NCI-H146 (cell line): ENCODE results near the gene HENMT1.

ENCODE experiments used
- DNase-seq: peaks from one replicate; lab custom pipeline; 2025; lab: John Stamatoyannopoulos, UW

HENMT1 gene

DNA sequence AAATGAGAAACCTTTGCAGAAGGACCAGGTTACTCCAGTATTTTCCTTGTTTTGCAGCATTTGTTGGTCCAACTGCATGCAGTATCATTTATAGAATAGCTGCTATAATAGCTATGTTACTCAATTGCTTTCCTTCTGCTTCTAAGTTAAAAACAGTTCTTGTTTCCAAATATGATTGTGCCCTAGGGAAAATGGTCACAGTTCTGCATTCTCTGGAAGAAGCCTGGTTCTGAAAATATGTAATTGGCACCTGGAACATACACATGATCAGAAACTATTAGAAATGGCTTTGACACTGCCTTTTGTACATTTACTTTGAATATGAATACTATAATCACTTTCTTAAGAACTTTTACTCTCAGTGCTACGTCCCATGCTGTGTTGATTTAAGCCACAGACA lies 33.6 kb downstream of the HENMT1 start:
- DNase-seq: no peak

DNA sequence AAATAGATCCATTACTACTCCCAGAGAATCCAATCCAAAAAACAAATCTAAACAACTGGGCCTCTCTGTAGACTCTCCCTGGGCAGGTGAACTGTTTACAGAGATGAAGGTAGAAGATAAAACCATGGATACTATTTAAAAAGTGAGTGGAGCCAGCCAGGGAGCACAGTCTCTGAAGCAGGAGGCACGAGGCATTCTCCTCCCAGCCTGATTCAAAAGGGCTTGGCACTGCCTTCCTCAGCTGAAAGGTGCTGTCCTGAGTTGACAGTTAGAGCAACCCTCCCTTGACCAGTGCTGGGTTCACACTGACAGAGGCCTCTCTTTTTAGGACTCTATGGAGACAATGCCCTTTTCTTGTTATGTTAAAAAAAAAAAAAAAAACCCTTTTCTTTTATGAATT lies 36.8 kb downstream of the HENMT1 start:
- no peak for DNase-seq

DNA sequence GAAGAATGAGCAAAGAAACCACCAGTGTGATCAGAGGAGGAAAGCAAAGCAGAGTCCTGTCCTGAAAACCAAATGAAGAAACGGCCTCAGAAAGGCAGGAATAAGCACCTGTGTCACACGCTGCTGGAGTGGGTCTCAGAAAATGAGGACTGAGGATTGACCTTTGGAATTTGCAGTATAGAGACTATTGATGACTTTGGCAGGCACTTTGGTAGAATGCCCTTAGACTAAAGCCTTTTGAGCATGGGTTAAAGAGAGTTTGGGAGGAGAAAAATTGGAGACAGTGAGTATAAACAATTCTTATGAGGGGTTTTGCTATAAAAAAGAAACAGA lies 43.2 kb downstream of the HENMT1 start:
- DNase-seq: no peak

DNA sequence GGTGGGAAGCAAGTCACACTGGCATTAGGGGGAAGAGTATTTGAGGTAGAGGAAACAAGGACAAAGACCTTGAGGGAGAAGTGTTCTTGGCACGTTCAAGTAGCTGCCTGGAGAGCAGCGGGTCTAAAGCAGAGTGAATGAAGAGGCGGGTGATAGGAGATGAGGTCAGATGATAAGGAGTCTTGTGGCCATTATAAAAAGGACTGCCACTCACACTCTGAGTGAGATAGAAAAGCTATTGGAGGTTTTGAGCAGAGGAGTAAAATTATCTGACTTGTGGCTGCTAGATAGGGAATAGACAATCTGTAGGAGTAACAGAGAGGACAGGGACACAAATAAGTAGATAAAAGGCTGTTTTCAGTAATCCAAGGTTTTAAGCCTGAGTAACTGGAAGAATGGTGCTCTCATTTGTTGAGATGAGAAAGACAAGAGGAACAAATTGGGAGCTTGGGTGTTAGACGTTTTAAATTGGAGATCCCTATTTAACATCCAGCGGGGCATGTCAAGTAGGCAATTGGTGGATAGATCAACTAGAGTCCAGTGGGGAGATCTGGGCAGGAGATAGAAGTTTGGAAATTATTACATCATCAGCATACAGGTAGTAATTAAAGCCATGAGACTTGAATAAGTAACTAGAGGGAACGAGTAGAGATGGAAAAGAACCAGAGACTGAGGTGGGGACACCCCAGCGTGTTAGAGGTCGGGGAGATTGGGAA lies 43.7 kb downstream of the HENMT1 start:
- no peak for DNase-seq

DNA sequence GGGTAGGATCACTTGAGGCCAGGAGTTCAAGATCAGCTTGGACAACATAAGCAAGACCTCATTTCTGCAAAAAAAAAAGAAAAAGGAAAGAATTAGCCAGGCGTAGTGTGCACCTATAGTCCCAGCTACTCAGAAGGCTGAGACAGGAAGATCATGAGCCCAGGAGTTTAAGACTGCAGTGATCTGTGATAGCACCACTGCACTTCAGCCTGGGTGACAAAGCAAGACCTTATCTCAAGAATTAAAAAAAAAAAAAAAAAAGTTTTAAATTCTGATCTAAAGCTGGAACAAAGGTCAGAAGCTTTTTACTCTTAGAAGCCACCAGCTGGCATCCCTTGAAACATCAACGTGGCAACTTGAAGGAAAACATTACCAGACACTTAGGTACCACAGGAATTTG lies 45.3 kb downstream of the HENMT1 start:
- no peak for DNase-seq

DNA sequence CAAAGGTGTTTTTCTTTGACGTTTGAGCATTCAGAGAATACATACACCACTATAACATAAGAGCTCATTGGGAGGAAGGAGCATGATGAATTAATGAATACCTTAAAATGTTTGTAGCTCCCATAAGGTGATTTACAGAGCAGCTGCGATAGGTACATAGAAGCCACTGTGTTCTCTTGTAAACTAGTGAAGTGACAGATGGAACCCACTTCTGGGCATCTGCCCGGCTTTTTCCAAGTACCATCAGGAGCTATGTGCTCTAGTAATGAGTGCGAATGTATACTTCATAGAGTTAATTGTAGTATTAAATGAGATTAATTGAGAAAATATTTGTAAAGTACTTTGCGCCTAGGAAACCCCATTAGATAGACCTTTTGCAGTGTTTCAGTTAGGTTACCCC lies 48.4 kb downstream of the HENMT1 start:
- DNase-seq: no peak

DNA sequence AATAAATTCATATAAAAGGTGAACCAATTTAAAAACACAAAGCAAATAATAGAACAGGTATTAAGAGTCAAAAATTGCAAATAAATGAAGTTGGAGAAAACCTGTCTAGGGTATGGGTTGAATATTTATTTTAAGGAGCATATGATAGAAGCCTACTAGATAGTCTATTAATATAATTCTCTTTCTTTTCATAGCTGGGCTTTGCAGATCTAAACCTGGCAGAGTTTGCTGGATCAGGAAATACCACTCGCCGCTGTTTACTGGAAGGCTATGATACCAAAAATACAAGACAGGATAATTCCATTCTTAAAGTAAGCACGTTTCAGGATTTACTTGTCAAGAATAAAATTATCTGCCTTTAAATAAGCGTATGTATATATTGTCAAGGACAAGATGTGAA lies 48.9 kb downstream of the HENMT1 start:
- DNase-seq: no peak

DNA sequence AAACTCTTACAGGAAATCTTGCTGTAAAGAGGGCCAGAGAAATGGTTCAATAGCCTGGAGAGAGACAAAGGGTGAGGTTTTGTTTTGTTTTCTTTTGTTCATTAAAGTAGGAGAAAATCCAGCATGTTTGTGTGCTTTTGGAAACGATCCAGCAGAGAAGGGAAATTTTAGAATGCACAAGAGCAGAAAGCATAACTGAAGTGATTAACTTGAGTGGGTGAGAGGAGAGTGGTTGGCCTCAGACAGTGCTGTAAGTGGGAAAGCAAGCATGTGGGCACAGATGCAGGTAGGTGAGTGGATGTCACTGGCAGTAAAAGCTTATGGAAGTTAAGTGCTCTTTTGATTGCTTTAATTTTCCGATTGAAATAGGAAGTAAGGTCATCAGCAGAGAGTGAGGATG lies 50.8 kb downstream of the HENMT1 start:
- DNase-seq: peak; percentile 7

DNA sequence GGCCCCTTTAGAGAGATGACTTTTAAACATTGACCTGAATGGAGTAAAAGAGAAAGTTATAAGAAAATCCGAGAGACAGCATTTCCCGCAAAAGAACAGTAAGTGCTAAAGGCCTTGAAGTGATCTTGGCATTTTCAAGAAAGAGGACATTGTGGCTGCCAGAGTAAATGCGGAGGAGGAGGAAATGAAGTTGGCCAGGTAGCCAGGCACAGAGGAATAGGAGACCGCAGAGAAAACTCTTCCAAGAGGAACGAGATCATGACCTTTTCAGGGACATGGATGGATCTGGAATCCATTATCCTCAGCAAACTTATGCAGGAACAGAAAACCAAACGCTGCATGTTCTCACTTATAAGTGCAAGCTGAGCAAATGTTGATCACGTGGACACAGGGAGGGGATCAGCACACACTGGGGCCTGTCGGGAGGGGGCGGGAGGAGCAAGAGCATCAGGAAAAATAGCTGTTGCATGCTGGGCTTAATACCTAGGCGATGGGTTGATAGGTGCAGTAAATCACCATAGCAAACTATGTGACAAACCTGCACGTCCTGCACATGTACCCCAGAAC lies 51.3 kb downstream of the HENMT1 start:
- DNase-seq: peak; percentile 36

DNA sequence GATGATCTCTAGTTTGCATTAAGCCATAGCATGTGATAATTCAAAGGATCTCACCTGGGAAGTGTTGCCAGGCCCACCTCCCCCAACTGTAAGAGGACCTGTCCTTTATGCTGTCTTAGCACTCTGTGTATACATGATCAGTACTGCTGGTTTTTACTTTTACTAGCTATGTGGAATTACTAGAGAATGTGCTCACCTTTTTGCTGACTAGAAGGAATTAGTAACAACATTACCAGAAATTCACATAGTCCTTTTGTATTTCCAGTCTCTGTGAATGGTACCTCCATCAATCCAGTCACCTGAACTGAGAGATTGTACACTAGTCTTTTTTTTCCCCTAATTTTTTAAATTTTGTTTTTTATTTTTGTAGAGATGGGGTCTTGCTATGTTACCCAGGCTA lies 54.4 kb downstream of the HENMT1 start:
- no peak for DNase-seq

DNA sequence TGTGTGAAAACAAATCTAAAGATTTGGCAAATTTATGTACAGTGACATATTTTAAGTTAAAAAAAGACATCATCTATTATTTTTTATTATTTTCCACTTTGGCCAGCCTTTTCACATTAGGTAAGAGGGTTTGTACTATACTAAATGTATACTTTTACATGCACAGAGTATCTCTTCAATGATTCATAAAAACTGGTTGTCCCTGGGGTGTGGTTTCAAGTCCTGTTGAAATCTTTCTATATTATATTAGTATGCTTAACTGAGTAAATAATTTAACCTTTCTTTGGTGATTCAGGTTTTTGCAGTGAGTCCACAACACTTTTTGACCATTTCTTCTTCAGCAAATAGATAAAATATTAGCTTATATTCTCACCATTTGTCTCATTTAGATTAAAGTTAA lies 55.3 kb downstream of the HENMT1 start:
- DNase-seq: no peak

DNA sequence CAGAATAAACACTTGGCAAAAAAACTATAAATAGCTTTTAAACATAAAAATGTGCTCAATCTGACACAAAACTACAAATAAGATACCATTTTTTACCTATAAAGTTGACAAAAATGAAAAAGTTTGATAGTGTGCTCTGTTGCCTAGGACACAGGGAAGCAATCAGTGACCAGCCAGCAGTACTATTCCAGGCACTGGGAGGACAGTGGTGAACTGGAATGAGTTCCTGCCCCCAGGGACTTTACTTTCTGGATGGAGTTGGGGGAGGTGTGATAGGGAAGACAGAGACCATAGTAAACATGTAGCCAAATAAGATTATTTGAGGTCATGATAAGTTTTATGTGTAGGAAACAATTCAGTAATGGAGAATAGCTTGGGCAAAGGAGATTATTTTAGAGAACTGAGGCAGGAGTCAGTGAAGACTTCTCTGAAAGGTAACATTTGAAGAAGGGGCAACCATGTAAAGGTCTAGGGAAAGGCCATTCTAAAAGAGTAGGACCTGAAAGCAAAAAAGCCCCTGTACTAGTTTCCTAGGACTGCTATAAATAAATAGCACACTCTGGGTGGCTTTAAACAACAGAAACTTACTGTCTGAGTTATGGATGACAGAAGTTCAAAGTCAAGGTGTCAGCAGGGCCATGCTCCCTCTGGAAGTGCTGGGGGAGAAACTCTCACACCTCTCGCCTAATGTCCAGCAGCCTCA lies 59.0 kb downstream of the HENMT1 start:
- DNase-seq: no peak

DNA sequence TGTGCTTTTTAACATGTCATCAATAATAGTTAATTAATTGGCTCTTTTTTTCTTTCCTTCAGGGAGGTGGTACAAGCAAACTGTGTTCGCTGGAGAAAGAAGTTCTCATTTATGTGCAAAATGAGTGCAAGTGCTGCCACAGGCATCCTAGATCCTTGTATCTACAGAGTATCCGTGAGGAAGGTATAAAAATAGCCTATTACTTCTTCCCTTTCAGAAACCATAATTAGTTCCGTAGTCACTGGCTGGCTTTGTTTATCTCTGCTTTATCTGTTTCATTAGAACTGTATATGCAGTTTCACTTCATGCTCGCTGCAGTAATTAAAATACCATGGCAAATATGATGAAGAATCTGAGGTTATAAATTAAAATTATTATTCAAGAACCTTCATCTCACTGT lies 60.4 kb downstream of the HENMT1 start:
- DNase-seq: no peak

DNA sequence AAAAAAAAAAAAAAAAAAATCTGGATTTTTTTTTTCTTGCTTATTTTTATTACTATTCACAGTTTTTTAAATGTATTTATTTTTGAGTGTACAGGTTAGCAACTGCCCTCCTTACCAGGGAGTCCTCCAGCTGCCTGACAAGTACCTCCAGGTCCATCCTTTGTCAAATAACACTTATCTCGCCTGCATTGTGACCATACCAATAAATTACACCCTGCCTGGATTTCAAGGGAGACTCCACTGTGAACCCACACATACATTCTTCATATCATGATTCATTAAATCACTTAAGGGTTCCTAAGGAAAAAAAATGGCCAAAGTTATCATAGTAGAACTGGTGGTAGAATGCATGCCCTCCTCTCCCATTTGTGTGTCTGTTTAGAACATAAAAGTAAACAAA lies 62.6 kb downstream of the HENMT1 start:
- DNase-seq: no peak
